Measurements from ENCODE around the gene IGHMBP2. TPM values are rescaled to one million over a fixed set of nuclear protein-coding genes. Genes with fewer than 3 reads are reported as not detected.

The IGHMBP2 gene
- total and polyA plus RNA-seq, 2 experiments from 2014 or later, result 5.2 to 9.3 TPM

DNA sequence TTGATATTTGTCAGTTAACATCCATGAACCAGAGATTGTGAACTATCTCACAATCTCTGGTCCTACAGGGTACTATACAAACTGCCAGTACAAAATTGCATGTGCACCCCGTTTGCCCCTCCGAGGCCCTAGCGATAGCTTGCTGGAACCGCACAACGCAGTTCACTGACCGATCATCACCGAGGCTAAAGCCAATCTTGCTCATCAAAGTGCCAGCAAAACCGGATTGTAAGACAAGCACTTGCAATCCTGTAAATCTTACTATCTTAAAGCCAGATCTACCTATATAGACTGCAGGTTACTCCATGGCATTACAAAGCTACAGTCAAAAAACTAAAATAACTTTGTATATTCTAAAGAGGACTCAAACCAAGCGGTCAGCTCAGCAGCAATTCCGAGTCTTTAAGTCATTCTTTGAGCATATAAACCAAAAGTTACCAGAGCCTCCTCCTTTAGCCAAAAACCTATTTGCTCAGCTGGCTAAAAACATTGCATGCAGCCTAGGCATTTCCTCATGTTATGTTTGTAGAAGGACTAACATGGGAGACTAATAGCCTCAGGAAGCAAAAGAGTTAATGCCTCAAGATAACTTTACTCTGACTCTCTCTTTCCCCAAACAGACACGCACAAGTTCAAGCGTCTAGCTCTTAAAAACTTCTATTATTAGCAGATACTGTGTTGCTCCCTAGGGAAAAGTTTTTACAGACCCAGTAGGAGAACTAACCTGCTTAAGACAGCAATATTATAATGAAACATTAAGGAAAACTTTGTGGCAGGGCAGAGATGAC is 31.3 kb upstream of the IGHMBP2 start:
- no peak overlapping the region for H3K9ac ChIP-seq
- H3K79me2 ChIP-seq (ENCODE audit: insufficient read depth), result no peaks in the 10 kb centered on the region
- peak; percentile 40 for DNase-seq
- no peak overlapping the region for H3K4me2 ChIP-seq (ENCODE audit: unreplicated experiment)
- no peaks in the 10 kb centered on the region for H3F3A ChIP-seq (ENCODE audit: insufficient read depth)
- H3K4me1 ChIP-seq (ENCODE audit: insufficient read depth), result no peaks in the 10 kb centered on the region
- no peaks in the 10 kb centered on the region for H3K36me3 ChIP-seq (ENCODE audit: low read depth)
- H3K27ac ChIP-seq, result no peak overlapping the region
- no peaks in the 10 kb centered on the region for H3K27me3 ChIP-seq (replicated peaks; ENCODE audit: insufficient read depth)
- H2AFZ ChIP-seq, result no peak overlapping the region
- H3K9me3 ChIP-seq (ENCODE audit: low read depth), result no peaks in the 10 kb centered on the region
- TF ChIP-seq EZH2 (IDR thresholded peaks at IDR 0.05; ENCODE audit: insufficient read depth, poor library complexity, severe bottlenecking) (no peak), EZH2phosphoT487 (IDR thresholded peaks at IDR 0.05; ENCODE audit: insufficient read depth, low read depth) (no peak)
- in situ Hi-C loops (cut with MboI), result no loop called here
- H3K4me3 ChIP-seq, result no peak overlapping the region
- H3K9me2 ChIP-seq (ENCODE audit: insufficient read depth), result no peaks in the 10 kb centered on the region
- no peaks in the 10 kb centered on the region for H4K20me1 ChIP-seq (ENCODE audit: insufficient read depth)
- WGBS, 2 experiments (ENCODE audit: low coverage in 1 of 2, low lambda C conversion rate in 2 of 2, missing lambda C conversion rate in 2 of 2), result 80 to 82% methylated on average over 12 of the region's 12 CpGs

DNA sequence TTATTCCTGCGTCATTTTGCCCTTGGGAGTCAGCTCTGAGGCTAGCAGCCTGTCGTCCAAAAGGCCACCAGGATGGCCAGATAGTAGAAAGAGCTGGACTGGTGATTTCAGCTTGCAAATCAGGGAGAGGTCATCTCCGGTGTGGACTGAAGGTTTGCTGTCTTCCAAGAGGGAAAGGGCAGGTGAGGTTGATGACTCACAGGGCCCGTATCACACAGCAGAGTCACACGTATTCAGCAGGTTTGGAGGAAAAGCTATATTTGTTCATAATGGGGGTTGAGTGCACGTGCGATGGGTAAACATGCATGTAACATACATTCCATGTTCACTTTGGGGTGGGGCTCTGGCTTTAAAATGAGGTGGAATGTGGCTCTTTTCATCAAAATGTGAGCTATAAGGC is 25.7 kb upstream of the IGHMBP2 start:
- 85 to 90% methylated on average over 7 of the region's 7 CpGs for WGBS, 2 experiments (ENCODE audit: low coverage in 1 of 2, low lambda C conversion rate in 2 of 2, missing lambda C conversion rate in 2 of 2)
- Histone ChIP-seq H2AFZ (no peak overlapping the region), H3K4me2 (ENCODE audit: unreplicated experiment) (no peak overlapping the region), H3K27ac (no peak overlapping the region), H3K27me3 (replicated peaks; ENCODE audit: insufficient read depth) (no peaks in the 10 kb centered on the region), H3K9ac (no peak overlapping the region), H3K9me2 (ENCODE audit: insufficient read depth) (no peaks in the 10 kb centered on the region), H3F3A (ENCODE audit: insufficient read depth) (no peaks in the 10 kb centered on the region), H4K20me1 (ENCODE audit: insufficient read depth) (no peaks in the 10 kb centered on the region), H3K4me3 (no peak overlapping the region), H3K79me2 (ENCODE audit: insufficient read depth) (no peaks in the 10 kb centered on the region), H3K4me1 (ENCODE audit: insufficient read depth) (no peaks in the 10 kb centered on the region), H3K36me3 (ENCODE audit: low read depth) (no peaks in the 10 kb centered on the region), H3K9me3 (ENCODE audit: low read depth) (no peaks in the 10 kb centered on the region)
- no peak for DNase-seq
- in situ Hi-C loops (cut with MboI), result no loop called here
- TF ChIP-seq EZH2 (IDR thresholded peaks at IDR 0.05; ENCODE audit: insufficient read depth, poor library complexity, severe bottlenecking), result no peak
- TF ChIP-seq EZH2phosphoT487 (IDR thresholded peaks at IDR 0.05; ENCODE audit: insufficient read depth, low read depth), result no peak

DNA sequence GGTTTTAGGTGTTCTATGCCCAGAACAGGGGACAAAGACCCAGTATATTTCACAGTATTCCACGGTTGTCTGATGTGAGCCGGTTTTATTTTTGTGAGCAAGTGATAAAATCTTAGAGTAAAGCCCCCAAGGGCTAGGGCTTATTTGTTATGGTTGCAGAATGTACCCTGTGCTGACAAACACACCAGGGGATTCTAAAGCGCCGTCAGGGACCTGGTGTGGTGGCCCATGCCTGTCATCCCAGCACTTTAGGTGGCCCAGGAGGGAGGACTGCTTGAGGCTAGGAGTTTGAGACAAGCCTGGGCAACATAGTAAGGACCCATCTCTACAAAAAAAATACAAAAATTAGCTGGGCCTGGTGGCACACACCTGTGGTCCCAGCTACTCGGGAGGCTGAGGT is 22.8 kb upstream of the IGHMBP2 start:
- no peak for DNase-seq
- no peak overlapping the region for H2AFZ ChIP-seq
- H3K9ac ChIP-seq, result no peak overlapping the region
- H3K27ac ChIP-seq, result no peak overlapping the region
- TF ChIP-seq EZH2phosphoT487 (IDR thresholded peaks at IDR 0.05; ENCODE audit: insufficient read depth, low read depth) (no peak), EZH2 (IDR thresholded peaks at IDR 0.05; ENCODE audit: insufficient read depth, poor library complexity, severe bottlenecking) (no peak)
- in situ Hi-C loops (cut with MboI), result no loop called here
- H3K4me1 ChIP-seq (ENCODE audit: insufficient read depth), result no peaks in the 10 kb centered on the region
- no peak overlapping the region for H3K4me2 ChIP-seq (ENCODE audit: unreplicated experiment)
- H4K20me1 ChIP-seq (ENCODE audit: insufficient read depth), result no peaks in the 10 kb centered on the region
- 90 to 96% methylated on average over 5 of the region's 5 CpGs for WGBS, 2 experiments (ENCODE audit: low coverage in 1 of 2, low lambda C conversion rate in 2 of 2, missing lambda C conversion rate in 2 of 2)
- no peaks in the 10 kb centered on the region for H3K27me3 ChIP-seq (replicated peaks; ENCODE audit: insufficient read depth)
- no peaks in the 10 kb centered on the region for H3K9me2 ChIP-seq (ENCODE audit: insufficient read depth)
- H3K4me3 ChIP-seq, result no peak overlapping the region
- no peaks in the 10 kb centered on the region for H3K79me2 ChIP-seq (ENCODE audit: insufficient read depth)
- no peaks in the 10 kb centered on the region for H3K9me3 ChIP-seq (ENCODE audit: low read depth)
- no peaks in the 10 kb centered on the region for H3K36me3 ChIP-seq (ENCODE audit: low read depth)
- no peaks in the 10 kb centered on the region for H3F3A ChIP-seq (ENCODE audit: insufficient read depth)

DNA sequence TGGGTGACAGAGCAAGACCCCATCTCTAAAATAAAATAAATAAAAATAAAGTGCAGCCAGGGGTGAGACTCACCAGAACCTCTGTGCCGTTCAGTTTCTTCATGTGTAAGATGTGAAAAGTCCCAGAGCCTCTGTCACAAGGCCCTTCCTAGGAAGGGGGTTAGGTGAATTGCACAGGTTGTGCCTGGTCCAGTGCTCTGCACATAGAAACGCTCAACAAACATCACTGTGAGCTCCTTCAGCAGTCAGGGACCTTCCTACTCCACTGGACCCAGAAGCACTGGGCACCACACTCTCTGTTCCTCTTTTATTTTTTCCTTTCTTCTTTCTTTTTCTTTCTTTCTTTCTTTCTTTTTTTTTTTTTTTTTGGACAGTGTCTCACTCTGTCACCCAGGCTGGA is 22.4 kb upstream of the IGHMBP2 start:
- no peaks in the 10 kb centered on the region for H3K9me3 ChIP-seq (ENCODE audit: low read depth)
- no peak overlapping the region for H3K9ac ChIP-seq
- no peaks in the 10 kb centered on the region for H3K4me1 ChIP-seq (ENCODE audit: insufficient read depth)
- no peaks in the 10 kb centered on the region for H3K79me2 ChIP-seq (ENCODE audit: insufficient read depth)
- H3K36me3 ChIP-seq (ENCODE audit: low read depth), result no peaks in the 10 kb centered on the region
- H3K4me3 ChIP-seq, result no peak overlapping the region
- no peaks in the 10 kb centered on the region for H4K20me1 ChIP-seq (ENCODE audit: insufficient read depth)
- H3K9me2 ChIP-seq (ENCODE audit: insufficient read depth), result no peaks in the 10 kb centered on the region
- no peaks in the 10 kb centered on the region for H3K27me3 ChIP-seq (replicated peaks; ENCODE audit: insufficient read depth)
- H3F3A ChIP-seq (ENCODE audit: insufficient read depth), result no peaks in the 10 kb centered on the region
- no peak overlapping the region for H2AFZ ChIP-seq
- H3K4me2 ChIP-seq (ENCODE audit: unreplicated experiment), result no peak overlapping the region
- DNase-seq, result no peak
- WGBS, 2 experiments (ENCODE audit: low coverage in 1 of 2, low lambda C conversion rate in 2 of 2, missing lambda C conversion rate in 2 of 2), result 92 to 93% methylated on average over 2 of the region's 2 CpGs
- TF ChIP-seq EZH2 (IDR thresholded peaks at IDR 0.05; ENCODE audit: insufficient read depth, poor library complexity, severe bottlenecking) (no peak), EZH2phosphoT487 (IDR thresholded peaks at IDR 0.05; ENCODE audit: insufficient read depth, low read depth) (no peak)
- H3K27ac ChIP-seq, result no peak overlapping the region
- in situ Hi-C loops (cut with MboI), result no loop called here

Measured in GM23248 (cell line).